Stomach (tissue), 9 donors: Measurements from ENCODE around the gene IVL. TPM values are rescaled to one million over a fixed set of nuclear protein-coding genes. Genes with fewer than 3 reads are reported as not detected.

ENCODE experiments used
- DNase-seq, 2 donors: peaks; one replicate each; pipeline versions ENCODE4 v3.0.0 to v3.0.0-alpha.2; 2013 to 2019
- H3K27ac ChIP-seq, 5 donors: fragments of 200-600 bp in 4 of 5; sonication (generic) in 4 of 5; one replicate each; pipeline ENCODE4 v1.5.1; 2013 to 2019; ENCODE audit warnings: mild to moderate bottlenecking in 1 of 5, moderate library complexity in 1 of 5
- H3K27me3 ChIP-seq, 3 donors: fragments of 200-600 bp; sonication (generic); one replicate each; pipeline ENCODE4 v1.5.1; 2017 to 2019; ENCODE audit warnings: mixed run types in 1 of 3
- H3K36me3 ChIP-seq, 4 donors: fragments of 200-600 bp; sonication (generic); 1 replicate in 3 of 4; 2 replicates in 1 of 4; pipeline ENCODE4 v1.5.1; 2016 to 2019
- H3K4me1 ChIP-seq, 4 donors: fragments of 200-600 bp; sonication (generic); one replicate each; pipeline ENCODE4 v1.5.1; 2016 to 2019
- H3K4me3 ChIP-seq, 4 donors: fragments of 200-600 bp; sonication (generic) in 3 of 4; one replicate each; pipeline ENCODE4 v1.5.1; 2016 to 2019; ENCODE audit warnings: mild to moderate bottlenecking in 1 of 4
- H3K9me3 ChIP-seq, 4 donors: fragments of 200-600 bp; sonication (generic); one replicate each; pipeline ENCODE4 v1.5.1; 2016 to 2019
- EP300 ChIP-seq: sonication (generic); formaldehyde crosslinking; IDR thresholded peaks from one replicate; pipeline ENCODE4 v1.6.1; 2017; ENCODE audit warnings: antibody characterized with exemption
- POLR2A ChIP-seq, 4 donors: fragments of 450-650 bp; IDR thresholded peaks; one replicate each; pipeline ENCODE4 v1.6.1; 2016; ENCODE audit warnings: antibody characterized with exemption in 4 of 4, control low read depth in 2 of 4, mild to moderate bottlenecking in 1 of 4, moderate library complexity in 1 of 4
- POLR2AphosphoS5 ChIP-seq, 3 donors: sonication (generic); formaldehyde crosslinking; IDR thresholded peaks; one replicate each; pipeline ENCODE4 v1.6.1; 2016; ENCODE audit warnings: antibody characterized with exemption in 3 of 3
- WGBS, 5 donors: extraction: QIAGEN DNeasy Blood & Tissue Kit in 3 of 5; methylation state at CpG; one replicate each; pipeline versions ENCODE4 v1.1.5 to v1.1.7; 2013 to 2018; 5-methylcytosine and 5-hydroxymethylcytosine counted together
- intact Hi-C: fragments of 100-400 bp; cut with DNase I; formaldehyde crosslinking; loops from one replicate; pipeline ENCODE4 v1.15.1; 2023; ENCODE audit warnings: low total_unique reads
- polyA plus RNA-seq, 3 donors: library from polyadenylated mRNA; stranded (reverse); fragments of 200-250 nt; gene quantifications; one replicate each; pipeline ENCODE4 v1.2.3, GENCODE V29; 2013
- total RNA-seq, 5 donors: library from RNA; depleted of rRNA; stranded (reverse); fragments of >200 nt; gene quantifications; one replicate each; pipeline versions ENCODE4 v1.1.0 to v1.2.3, GENCODE V29; 2014 to 2016
- TF ChIP-seq, protein P1 (sequence below), 7 experiments: fragments of 450-650 bp in 4 of 7; fragments of 200-600 bp in 3 of 7; sonication (generic) in 3 of 7; IDR thresholded peaks; one replicate each; pipeline ENCODE4 v1.5.1; 2016 to 2019; ENCODE audit warnings: antibody characterized with exemption in 7 of 7, control low read depth in 2 of 7, mild to moderate bottlenecking in 1 of 7
- donor health status: healthy with polysubstance abuse.
- donor health status: Bipolar disorder and iron deficiency.
- donor health status: healthy.

The IVL gene
- total and polyA plus RNA-seq, 8 donors: 11.5 TPM; not detected in 7

DNA sequence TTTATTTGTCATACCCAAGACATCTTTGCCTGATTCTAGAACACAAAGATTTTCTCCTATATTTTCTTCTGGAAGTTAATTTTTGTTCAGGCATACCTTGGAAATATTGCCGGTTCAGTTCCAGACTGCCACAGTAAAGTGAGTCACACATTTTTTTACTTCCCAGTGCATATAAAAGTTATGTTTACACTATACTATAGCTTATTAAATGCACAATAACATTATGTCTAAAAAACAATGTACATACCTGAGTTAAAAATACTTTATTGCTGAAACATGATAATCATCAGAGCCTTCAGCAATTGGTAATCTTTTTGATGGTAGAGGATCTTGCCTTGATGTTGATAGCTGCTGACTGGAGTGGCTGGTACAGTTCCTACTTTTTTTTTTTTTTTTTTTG, 20.2 kb upstream of the IVL start:
- no peaks in the 10 kb centered on the region for H3K36me3 ChIP-seq
- TF ChIP-seq EP300: no peak
- no peak for TF ChIP-seq POLR2A (IDR thresholded peaks at IDR 0.05)
- TF ChIP-seq POLR2AphosphoS5 (IDR thresholded peaks at IDR 0.05): no peak
- TF ChIP-seq, protein P1, sequence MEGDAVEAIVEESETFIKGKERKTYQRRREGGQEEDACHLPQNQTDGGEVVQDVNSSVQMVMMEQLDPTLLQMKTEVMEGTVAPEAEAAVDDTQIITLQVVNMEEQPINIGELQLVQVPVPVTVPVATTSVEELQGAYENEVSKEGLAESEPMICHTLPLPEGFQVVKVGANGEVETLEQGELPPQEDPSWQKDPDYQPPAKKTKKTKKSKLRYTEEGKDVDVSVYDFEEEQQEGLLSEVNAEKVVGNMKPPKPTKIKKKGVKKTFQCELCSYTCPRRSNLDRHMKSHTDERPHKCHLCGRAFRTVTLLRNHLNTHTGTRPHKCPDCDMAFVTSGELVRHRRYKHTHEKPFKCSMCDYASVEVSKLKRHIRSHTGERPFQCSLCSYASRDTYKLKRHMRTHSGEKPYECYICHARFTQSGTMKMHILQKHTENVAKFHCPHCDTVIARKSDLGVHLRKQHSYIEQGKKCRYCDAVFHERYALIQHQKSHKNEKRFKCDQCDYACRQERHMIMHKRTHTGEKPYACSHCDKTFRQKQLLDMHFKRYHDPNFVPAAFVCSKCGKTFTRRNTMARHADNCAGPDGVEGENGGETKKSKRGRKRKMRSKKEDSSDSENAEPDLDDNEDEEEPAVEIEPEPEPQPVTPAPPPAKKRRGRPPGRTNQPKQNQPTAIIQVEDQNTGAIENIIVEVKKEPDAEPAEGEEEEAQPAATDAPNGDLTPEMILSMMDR (IDR thresholded peaks at IDR 0.05): no peak
- no peak for DNase-seq
- H3K27ac ChIP-seq: no peak overlapping the region
- no peaks in the 10 kb centered on the region for H3K27me3 ChIP-seq
- no peak overlapping the region for H3K4me3 ChIP-seq
- intact Hi-C loops: no loop called here
- no peaks in the 10 kb centered on the region for H3K4me1 ChIP-seq
- peaks cover 0 to 4% (median 0%) of the 10 kb centered on the region in 4 donors for H3K9me3 ChIP-seq
- 79 to 90% (median 85%) methylated on average over 1 of the region's 1 CpG for WGBS, 5 donors

DNA sequence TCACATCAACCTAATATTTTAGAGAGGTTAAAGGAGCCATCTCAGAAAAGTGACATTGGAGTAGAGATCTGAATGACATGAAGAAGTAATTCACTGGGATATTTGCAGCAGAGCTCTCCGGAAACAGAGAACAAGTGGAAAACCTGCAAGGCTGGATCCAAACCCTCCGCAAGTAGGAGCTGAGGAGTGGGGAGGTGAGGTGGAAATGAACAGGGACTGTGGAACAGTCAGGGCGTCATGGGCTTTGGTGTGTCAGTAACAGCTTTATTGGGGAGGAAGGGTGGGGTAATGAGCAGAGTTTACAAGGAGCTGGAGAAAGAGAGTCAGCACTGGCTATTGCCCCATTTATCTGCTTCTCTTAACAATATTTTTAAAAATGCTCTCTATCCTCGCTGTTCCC, 9.3 kb upstream of the IVL start:
- no peak overlapping the region for H3K4me3 ChIP-seq
- DNase-seq: no peak
- no peak overlapping the region for H3K27ac ChIP-seq
- no peaks in the 10 kb centered on the region for H3K36me3 ChIP-seq
- peaks cover 0 to 12% (median 0%) of the 10 kb centered on the region in 3 donors for H3K27me3 ChIP-seq
- intact Hi-C loops: no loop called here
- H3K4me1 ChIP-seq: no peaks in the 10 kb centered on the region
- no peaks in the 10 kb centered on the region for H3K9me3 ChIP-seq
- no peak for TF ChIP-seq EP300
- TF ChIP-seq, protein P1 (IDR thresholded peaks at IDR 0.05): no peak
- no peak for TF ChIP-seq POLR2AphosphoS5 (IDR thresholded peaks at IDR 0.05)
- TF ChIP-seq POLR2A (IDR thresholded peaks at IDR 0.05): no peak
- 72 to 82% (median 78%) methylated on average over 4 of the region's 4 CpGs for WGBS, 5 donors

- 63 to 77% (median 73%) methylated on average over 2 of the region's 2 CpGs for WGBS, 5 donors
- H3K4me1 ChIP-seq: no peaks in the 10 kb centered on the region
- TF ChIP-seq POLR2A (IDR thresholded peaks at IDR 0.05) (no peak), EP300 (no peak), POLR2AphosphoS5 (IDR thresholded peaks at IDR 0.05) (no peak)
- TF ChIP-seq, protein P1 (IDR thresholded peaks at IDR 0.05): no peak
- peaks cover 0 to 16% (median 0%) of the 10 kb centered on the region in 3 donors for H3K27me3 ChIP-seq
- H3K9me3 ChIP-seq: no peaks in the 10 kb centered on the region
- intact Hi-C loops: no loop called here
- no peaks in the 10 kb centered on the region for H3K36me3 ChIP-seq
- DNase-seq: no peak
- H3K4me3 ChIP-seq: no peak overlapping the region
- no peak overlapping the region for H3K27ac ChIP-seq
Measured at GRCh38 chr1:152899883-152900282, 8.5 kb upstream of the IVL start.

GRCh38 chr1:152901631-152902030, 6.7 kb upstream of the IVL start:
- H3K27me3 ChIP-seq: peaks cover 0 to 14% (median 4%) of the 10 kb centered on the region in 3 donors
- DNase-seq: no peak
- WGBS, 5 donors: 66 to 85% (median 72%) methylated on average over 4 to 5 of the region's 5 CpGs
- no peaks in the 10 kb centered on the region for H3K4me1 ChIP-seq
- no peak overlapping the region for H3K4me3 ChIP-seq
- intact Hi-C loops: no loop called here
- H3K9me3 ChIP-seq: no peaks in the 10 kb centered on the region
- H3K36me3 ChIP-seq: no peaks in the 10 kb centered on the region
- TF ChIP-seq, protein P1 (IDR thresholded peaks at IDR 0.05): no peak
- TF ChIP-seq POLR2AphosphoS5 (IDR thresholded peaks at IDR 0.05): no peak
- no peak for TF ChIP-seq EP300
- TF ChIP-seq POLR2A (IDR thresholded peaks at IDR 0.05): no peak
- no peak overlapping the region for H3K27ac ChIP-seq
